Ishikawa (cell line): Measurements from ENCODE around the gene ABCC6.
"Not testable (repeated sequence)": the region's sequence is repeated elsewhere in the genome, so short reads cannot be mapped to it uniquely, and the experiment has no call there.

ENCODE experiments used
- CEBPB ChIP-seq: IDR thresholded peaks from 2 replicates; pipeline ENCODE4 v1.6.1; 2012
- FOXM1 ChIP-seq: IDR thresholded peaks from 2 replicates; pipeline ENCODE4 v1.6.1; 2012; ENCODE audit warnings: low read depth, borderline replicate concordance
- RAD21 ChIP-seq: IDR thresholded peaks from 2 replicates; pipeline ENCODE4 v1.6.1; 2012; ENCODE audit warnings: low read depth
- YY1 ChIP-seq: IDR thresholded peaks from 2 replicates; pipeline ENCODE4 v1.6.1; 2012; ENCODE audit warnings: low read depth
- TF ChIP-seq, protein P1 (sequence below): IDR thresholded peaks from 2 replicates; pipeline ENCODE4 v1.6.1; 2012

DNA sequence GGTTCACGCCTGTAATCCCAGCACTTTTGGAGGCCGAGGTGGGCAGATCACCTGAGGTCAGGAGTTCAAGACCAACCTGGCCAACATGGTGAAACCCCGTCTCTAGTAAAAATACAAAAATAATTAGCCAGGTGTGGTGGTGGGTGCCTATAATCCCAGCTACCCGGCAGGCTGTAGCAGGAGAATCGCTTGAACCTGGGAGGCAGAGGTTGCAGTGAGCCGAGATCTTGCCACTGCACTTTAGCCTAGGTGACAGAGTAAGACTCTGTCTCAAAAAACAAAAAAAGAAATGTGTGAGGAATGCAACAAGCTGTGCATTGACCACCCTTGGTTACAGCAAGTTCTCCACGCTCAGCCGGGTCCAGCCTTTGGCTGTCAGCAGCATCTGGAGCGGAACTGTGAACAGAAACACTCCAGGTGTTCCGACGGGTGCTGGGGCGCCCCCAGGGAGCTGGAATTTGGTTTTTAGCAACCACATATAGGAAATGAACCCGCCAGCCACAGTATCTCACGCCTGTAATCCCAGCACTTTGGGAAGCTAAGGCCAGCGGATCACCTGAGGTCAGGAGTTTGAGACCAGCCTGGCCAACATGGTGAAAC, 75.2 kb downstream of the ABCC6 start:
- not testable (repeated sequence) for TF ChIP-seq YY1
- TF ChIP-seq RAD21 (peak; percentile 26; the same call in 1 of the 2 replicates), CEBPB (peak; percentile 39; the same call in 1 of the 2 replicates), FOXM1 (peak; percentile 76)
- TF ChIP-seq, protein P1, sequence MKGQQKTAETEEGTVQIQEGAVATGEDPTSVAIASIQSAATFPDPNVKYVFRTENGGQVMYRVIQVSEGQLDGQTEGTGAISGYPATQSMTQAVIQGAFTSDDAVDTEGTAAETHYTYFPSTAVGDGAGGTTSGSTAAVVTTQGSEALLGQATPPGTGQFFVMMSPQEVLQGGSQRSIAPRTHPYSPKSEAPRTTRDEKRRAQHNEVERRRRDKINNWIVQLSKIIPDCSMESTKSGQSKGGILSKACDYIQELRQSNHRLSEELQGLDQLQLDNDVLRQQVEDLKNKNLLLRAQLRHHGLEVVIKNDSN, result not testable (repeated sequence)
